ENCODE results near the gene CCDC187.
A peak's percentile ranks its signal among the peaks of the same experiment; 100 is the strongest.

Gene CCDC187

DNA sequence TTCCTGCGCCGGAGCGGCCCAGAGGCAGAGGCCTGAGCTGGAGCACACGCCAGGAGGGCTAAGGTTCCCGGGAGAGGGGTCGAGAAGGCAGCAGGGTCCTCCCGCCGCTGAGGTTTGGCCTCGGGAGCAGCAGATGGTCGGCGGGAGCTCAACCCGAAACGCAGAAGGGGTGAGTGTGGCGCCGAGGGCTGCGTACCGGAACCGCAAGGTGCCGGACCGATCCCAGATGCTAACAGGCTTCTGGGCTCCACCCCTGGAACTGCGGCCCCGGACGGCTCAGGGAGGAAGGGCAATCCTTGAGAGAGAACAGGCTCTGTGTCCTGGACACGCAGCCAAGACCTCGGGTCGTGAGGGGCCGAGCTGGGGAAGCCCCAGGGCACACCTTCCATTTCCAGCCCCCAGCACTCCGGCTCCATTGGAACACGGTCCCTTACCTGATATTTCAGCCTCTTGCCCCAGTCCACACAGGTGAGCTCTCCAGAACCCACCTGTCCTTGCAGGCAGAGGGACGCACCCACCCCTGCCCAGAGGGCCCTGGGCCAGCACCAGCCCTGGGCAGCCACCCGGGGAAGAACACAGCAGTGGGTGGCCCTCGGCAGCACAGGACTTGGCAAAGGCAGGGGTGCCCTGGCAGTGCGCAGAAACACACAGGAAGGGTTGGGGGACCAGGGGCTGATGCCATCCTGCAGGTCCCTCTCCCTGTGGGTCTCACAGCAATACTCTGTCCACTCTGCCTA is 100.3 kb downstream of the CCDC187 start:
- no peak for DNase-seq

DNA sequence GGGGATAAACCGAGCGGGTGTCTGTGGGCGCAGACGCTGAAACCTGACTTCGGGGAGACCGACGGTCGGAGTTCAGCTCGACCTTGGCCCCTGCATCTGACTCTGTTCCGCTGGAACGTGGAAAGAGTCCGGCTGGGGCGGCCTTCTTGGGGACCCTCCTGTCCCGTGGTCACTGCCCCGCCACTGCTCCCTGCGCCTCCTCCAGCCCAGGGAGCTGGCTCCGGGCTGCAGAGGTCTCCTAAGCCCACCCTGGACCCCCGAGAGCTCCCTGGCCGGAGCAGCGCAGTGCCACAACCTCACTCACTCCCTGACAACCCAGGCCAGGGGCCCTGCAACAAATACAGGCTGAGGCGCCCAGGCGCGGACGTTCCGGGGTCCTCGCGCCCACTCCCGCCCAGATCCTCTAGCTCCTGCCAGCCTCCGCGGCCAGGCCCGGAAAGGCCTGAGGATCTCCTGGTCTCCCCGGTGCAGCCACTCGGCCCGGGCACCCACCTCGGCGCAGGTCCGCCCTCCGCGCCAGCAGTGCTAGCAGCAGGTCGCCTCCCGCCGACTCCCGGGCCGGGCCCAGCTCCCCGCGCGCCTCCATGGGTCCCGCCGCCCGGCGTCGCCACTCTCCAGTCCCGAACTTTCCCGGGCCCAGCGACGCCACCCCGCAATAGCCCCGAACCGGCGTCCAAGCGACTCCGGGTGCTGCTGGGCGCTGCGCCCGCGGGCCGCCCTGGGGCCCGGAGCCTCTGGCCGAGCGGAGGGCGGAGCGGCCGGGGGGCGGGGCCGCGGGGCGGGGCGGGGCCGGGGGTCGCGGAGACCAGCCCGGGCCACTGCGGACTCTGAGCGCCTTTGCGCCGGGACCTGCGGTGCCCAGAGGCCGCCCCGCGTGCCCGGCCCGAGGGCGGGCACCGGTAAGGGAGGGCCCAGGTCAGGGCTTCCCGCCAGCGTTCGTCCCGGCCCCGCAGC is 101.2 kb downstream of the CCDC187 start:
- no peak for DNase-seq

DNA sequence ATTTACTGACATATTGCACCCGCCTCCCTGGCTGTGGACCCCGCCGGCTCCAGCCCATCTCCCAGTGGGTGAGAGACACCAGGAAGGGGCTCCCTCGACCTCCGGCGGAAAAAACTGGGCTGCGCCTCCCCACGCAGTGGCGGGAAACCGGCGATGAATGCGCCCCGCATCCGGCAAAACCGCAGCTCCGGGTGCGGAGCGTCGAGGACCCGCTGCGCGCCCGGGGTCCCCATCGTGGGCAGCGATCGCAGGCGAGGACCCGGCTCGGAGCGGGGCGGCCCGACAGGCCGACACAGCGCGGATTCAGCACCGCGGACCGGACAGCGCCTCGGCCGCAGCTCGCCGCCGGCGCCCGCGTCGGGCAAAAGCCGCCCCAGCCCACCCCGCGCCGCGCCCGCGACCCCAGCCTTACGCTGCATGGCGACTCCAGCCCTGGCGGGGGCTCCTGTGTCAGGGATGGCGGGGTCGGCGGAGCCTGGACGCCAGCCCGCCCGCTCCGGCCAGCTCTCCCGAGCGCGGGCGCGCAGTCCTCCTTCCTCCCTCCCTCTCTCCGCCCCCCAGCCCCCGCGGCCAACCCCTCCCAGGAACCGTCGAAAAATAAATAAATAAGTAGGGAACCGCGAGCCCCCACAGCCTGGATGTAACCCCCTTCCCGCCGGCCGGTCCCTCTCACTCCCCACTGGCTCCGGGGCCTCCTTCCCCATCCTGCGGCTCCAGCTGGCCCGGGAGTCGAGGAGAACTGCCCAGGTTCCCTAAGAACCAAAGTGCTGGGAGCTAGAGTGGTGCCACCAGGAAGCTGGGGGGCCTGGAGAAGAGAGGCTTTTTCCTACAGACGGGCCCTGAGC is 102.1 kb downstream of the CCDC187 start:
- peak in 3 of 4 experiments; percentile 5 to 59 (median 43) for DNase-seq

DNA sequence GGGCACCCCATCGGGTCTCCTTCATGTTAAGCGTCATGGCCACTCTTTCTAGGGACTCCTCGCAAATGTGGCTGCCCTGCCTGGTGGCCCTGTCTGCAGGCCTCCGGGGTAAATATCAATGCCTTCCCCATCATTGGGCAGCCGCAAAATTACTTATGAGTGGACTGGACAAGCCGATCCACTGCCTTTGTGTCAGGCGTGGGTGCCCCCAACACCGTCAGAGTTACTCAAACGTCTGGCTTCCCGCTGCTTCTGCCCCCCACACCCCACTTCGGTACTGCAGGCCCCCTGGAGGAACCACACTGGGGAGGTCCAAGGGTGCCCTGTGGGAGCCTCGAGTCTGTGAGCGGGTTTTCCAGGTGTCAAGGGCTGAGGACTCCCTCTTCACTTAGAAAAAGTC is 102.7 kb downstream of the CCDC187 start:
- no peak for DNase-seq

DNA sequence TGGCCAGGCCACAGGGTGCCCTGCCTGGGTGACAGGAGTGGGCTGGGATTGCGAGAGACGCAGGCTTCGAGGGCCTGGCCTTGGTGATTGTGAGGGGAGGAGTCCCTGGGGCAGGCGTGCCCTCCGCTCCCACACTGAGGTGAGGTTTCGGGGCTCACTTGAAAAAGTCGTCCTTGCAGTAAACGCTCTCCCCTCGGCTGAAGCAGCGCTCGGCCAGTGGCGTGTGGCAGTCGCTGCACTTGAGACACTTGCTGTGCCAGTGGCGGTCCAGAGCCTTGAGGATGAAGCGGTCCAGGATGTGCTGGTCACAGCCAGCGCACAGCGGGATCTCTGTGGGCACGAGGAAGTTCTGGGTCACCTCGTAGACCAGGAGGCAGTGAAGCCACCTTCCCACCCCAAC is 103.5 kb downstream of the CCDC187 start:
- no peak for DNase-seq

All from suppressor macrophage (primary cell).